ENCODE data around the gene KCNIP3. TPM values are rescaled to one million over a fixed set of nuclear protein-coding genes. Genes with fewer than 3 reads are reported as not detected.

The KCNIP3 gene
- total RNA-seq, 1 donor = 2.6 TPM

- TF ChIP-seq CTCF (IDR thresholded peaks at IDR 0.05; ENCODE audit: insufficient read depth, low read depth, low read length) = no peak
- H3K4me3 ChIP-seq (ENCODE audit: low read depth, low read length) = no peak overlapping the region
- DNase-seq (ENCODE audit: low read depth) = no peak
Observed at GRCh38 chr2:95311815-95312542, 14.8 kb downstream of the KCNIP3 start.

GRCh38 chr2:95312543-95313201 is 15.5 kb downstream of the KCNIP3 start:
- H3K4me3 ChIP-seq (ENCODE audit: low read depth, low read length) = no peak overlapping the region
- no peak for DNase-seq (ENCODE audit: low read depth)
- TF ChIP-seq CTCF (IDR thresholded peaks at IDR 0.05; ENCODE audit: insufficient read depth, low read depth, low read length) = no peak

- no peak for TF ChIP-seq CTCF (IDR thresholded peaks at IDR 0.05; ENCODE audit: insufficient read depth, low read depth, low read length)
- no peak overlapping the region for H3K4me3 ChIP-seq (ENCODE audit: low read depth, low read length)
- no peak for DNase-seq (ENCODE audit: low read depth)
Observed at GRCh38 chr2:95313296-95314131, 16.4 kb downstream of the KCNIP3 start.

- no peak overlapping the region for H3K4me3 ChIP-seq (ENCODE audit: low read depth, low read length)
- no peak for TF ChIP-seq CTCF (IDR thresholded peaks at IDR 0.05; ENCODE audit: insufficient read depth, low read depth, low read length)
- DNase-seq (ENCODE audit: low read depth) = no peak
Observed at GRCh38 chr2:95314598-95314963, 17.4 kb downstream of the KCNIP3 start.

GRCh38 chr2:95314964-95315611 is 17.9 kb downstream of the KCNIP3 start:
- TF ChIP-seq CTCF (IDR thresholded peaks at IDR 0.05; ENCODE audit: insufficient read depth, low read depth, low read length) = peak; percentile 61
- H3K4me3 ChIP-seq (ENCODE audit: low read depth, low read length) = no peak overlapping the region
- DNase-seq (ENCODE audit: low read depth) = peak; percentile 27

DNA sequence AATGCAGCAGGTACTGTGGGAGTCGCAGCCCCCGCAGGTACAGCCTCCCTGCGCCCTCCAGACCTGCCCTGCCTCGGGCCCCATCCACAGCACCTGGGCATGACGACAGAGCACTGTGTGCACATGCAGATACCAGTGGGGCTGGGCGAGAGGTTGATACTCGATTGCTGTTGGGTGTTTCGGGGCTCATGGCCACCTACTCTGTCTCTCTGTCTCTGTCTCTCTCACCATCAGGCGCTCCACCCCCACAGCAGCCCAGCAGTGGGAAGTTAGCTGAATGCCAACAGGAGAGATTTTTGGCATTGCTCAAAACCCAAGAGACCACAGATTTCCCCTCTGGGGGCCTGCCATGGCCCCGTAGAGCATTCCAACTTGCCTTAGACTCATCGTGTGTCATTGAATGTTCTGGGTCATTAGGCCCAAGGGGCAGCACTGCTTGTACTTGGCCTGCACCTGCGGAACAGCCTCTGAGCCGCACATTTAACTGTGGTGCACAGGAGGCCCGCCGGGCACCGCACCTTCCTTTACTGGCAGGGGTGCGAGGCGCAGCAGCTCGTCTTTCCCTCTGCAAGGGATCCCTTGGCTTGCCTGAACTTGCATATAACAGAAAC is 18.8 kb downstream of the KCNIP3 start:
- DNase-seq (ENCODE audit: low read depth) = no peak
- H3K4me3 ChIP-seq (ENCODE audit: low read depth, low read length) = no peak overlapping the region
- TF ChIP-seq CTCF (IDR thresholded peaks at IDR 0.05; ENCODE audit: insufficient read depth, low read depth, low read length) = no peak

All from fibroblast of villous mesenchyme (primary cell).